DOHH2 (cell line): ENCODE results near the gene SMAD3.

Source experiments
- EZH2phosphoT487 ChIP-seq: fragments of 200-600 bp; sonication (generic); IDR thresholded peaks from 2 replicates; pipeline ENCODE4 v1.6.1; 2017; ENCODE audit warnings: borderline replicate concordance, mild to moderate bottlenecking, antibody characterized with exemption, low read length, moderate library complexity, mixed read lengths
- TF ChIP-seq, protein P1 (sequence below): fragments of 200-600 bp; sonication (generic); IDR thresholded peaks from one replicate; pipeline ENCODE4 v1.5.1; 2014; ENCODE audit warnings: antibody characterized with exemption, mild to moderate bottlenecking, low read depth, low read length; ENCODE audit not compliant: poor library complexity, severe bottlenecking

GRCh38 chr15:67026610-67026967 lies 38.8 kb upstream of the SMAD3 start:
- TF ChIP-seq, protein P1, sequence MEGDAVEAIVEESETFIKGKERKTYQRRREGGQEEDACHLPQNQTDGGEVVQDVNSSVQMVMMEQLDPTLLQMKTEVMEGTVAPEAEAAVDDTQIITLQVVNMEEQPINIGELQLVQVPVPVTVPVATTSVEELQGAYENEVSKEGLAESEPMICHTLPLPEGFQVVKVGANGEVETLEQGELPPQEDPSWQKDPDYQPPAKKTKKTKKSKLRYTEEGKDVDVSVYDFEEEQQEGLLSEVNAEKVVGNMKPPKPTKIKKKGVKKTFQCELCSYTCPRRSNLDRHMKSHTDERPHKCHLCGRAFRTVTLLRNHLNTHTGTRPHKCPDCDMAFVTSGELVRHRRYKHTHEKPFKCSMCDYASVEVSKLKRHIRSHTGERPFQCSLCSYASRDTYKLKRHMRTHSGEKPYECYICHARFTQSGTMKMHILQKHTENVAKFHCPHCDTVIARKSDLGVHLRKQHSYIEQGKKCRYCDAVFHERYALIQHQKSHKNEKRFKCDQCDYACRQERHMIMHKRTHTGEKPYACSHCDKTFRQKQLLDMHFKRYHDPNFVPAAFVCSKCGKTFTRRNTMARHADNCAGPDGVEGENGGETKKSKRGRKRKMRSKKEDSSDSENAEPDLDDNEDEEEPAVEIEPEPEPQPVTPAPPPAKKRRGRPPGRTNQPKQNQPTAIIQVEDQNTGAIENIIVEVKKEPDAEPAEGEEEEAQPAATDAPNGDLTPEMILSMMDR: no peak
- TF ChIP-seq EZH2phosphoT487: no peak
